H1 (cell line): ENCODE results near the gene P2RY13. TPM values are rescaled to one million over a fixed set of nuclear protein-coding genes. Genes with fewer than 3 reads are reported as not detected.

Source experiments
- ASH2L ChIP-seq: fragments of 200-600, 300-600 bp; sonication (generic); IDR thresholded peaks from one replicate; pipeline ENCODE4 v1.7.1; 2017; ENCODE audit warnings: low read length
- CBX5 ChIP-seq: fragments of 300-800, 300-1000 bp; sonication (generic); IDR thresholded peaks from 2 replicates; pipeline ENCODE4 v1.7.1; 2016; ENCODE audit warnings: antibody characterized with exemption, low read length, low read depth
- EGR1 ChIP-seq: IDR thresholded peaks from 2 replicates; pipeline ENCODE4 v1.6.1; 2011; ENCODE audit warnings: low read depth, low read length, borderline replicate concordance
- GTF2F1 ChIP-seq: IDR thresholded peaks from 2 replicates; pipeline ENCODE4 v1.6.1; 2012; ENCODE audit warnings: low read depth, low read length, improper control_type of control experiment, borderline replicate concordance
- TAF1 ChIP-seq: IDR thresholded peaks from 2 replicates; pipeline ENCODE4 v1.6.1; 2011; ENCODE audit warnings: mild to moderate bottlenecking, low read depth, low read length
- polyA plus RNA-seq, 7 experiments: library from polyadenylated mRNA; depleted of rRNA in 3 of 7; stranded (reverse) in 5 of 7; unstranded in 2 of 7; fragments of >200 nt in 5 of 7; fragments of 200-250 nt in 2 of 7; gene quantifications; 1 replicate in 5 of 7; 2 replicates in 1 of 7; 4 replicates in 1 of 7; pipeline versions ENCODE4 v1.2.1 to v1.2.3, GENCODE V29; 2011 to 2013; ENCODE audit warnings: missing spikeins in 2 of 7, mixed read lengths in 2 of 7
- total RNA-seq: library from RNA; stranded (reverse); fragmentation: NEBNext Ultra II Directional; extraction: Animal tissue kit (Norgen Biotek cat#: 25700); gene quantifications from 2 replicates; pipeline ENCODE4 v1.2.1, GENCODE V29; 2021
- TF ChIP-seq, protein P1 (sequence below): IDR thresholded peaks from 2 replicates; pipeline ENCODE4 v1.6.1; 2012; ENCODE audit warnings: inconsistent platforms

The P2RY13 gene
- total and polyA plus RNA-seq, 2 of the 8 experiments (the other 6 are each of a cell fraction or from before 2014, with no cell fraction given) = not detected

- TF ChIP-seq, protein P1, sequence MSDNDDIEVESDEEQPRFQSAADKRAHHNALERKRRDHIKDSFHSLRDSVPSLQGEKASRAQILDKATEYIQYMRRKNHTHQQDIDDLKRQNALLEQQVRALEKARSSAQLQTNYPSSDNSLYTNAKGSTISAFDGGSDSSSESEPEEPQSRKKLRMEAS = no peak
- TF ChIP-seq CBX5 (no peak), ASH2L (no peak), TAF1 (no peak), GTF2F1 (no peak), EGR1 (no peak)
Measured at GRCh38 chr3:151293127-151293526, 36.2 kb downstream of the P2RY13 start (continued).
